Urothelium cell line (cell line): ENCODE measurements around the gene HDAC10.
"Not testable (repeated sequence)": the region's sequence is repeated elsewhere in the genome, so short reads cannot be mapped to it uniquely, and the experiment has no call there.

Source experiments
- DNase-seq: peaks from one replicate; pipeline ENCODE4 v3.0.0; 2011; ENCODE audit warnings: low spot score, mixed read lengths
- FAIRE-seq: peaks from 2 replicates; lab custom pipeline; 2011; peaks lifted over from hg19 to GRCh38; lab: Jason Lieb, UNC

Gene HDAC10

GRCh38 chr22:50205781-50206569 is 45.1 kb downstream of the HDAC10 start:
- FAIRE-seq (no peak), DNase-seq (no peak)

GRCh38 chr22:50204998-50205397 is 46.1 kb downstream of the HDAC10 start:
- not testable (repeated sequence) for FAIRE-seq, DNase-seq

- no peak for DNase-seq
- peak; percentile 20 for FAIRE-seq
These were observed 46.5 kb downstream of the HDAC10 start for GRCh38 chr22:50204571-50204970.

- DNase-seq (no peak), FAIRE-seq (no peak)
These were observed 47.8 kb downstream of the HDAC10 start for GRCh38 chr22:50203288-50203687.

- no peak for DNase-seq
- FAIRE-seq: no peak
These were observed 48.9 kb downstream of the HDAC10 start for GRCh38 chr22:50202130-50202666.

- FAIRE-seq (no peak), DNase-seq (peak; percentile 40)
These were observed 49.6 kb downstream of the HDAC10 start for GRCh38 chr22:50201191-50202129.

- FAIRE-seq (no peak), DNase-seq (peak; percentile 99)
These were observed 50.4 kb downstream of the HDAC10 start, which contains the start of gene SELENOO for GRCh38 chr22:50200461-50201190. Gene SELENOO, plus strand, starts transcription at chr22:50201011. Its CDS starts 26 bp downstream, at chr22:50201037.

- FAIRE-seq: no peak
These were observed 51.1 kb downstream of the HDAC10 start for GRCh38 chr22:50199829-50200460.

GRCh38 chr22:50199251-50199721 is 51.8 kb downstream of the HDAC10 start:
- no peak for DNase-seq
- FAIRE-seq: no peak

More at GRCh38 chr22:50199829-50200460, 51.1 kb downstream of the HDAC10 start:
- no peak for DNase-seq

- FAIRE-seq: no peak
These were observed 52.4 kb downstream of the HDAC10 start for GRCh38 chr22:50198624-50199017.

GRCh38 chr22:50197856-50198623 is 53.0 kb downstream of the HDAC10 start:
- DNase-seq (no peak), FAIRE-seq (no peak)

More at GRCh38 chr22:50198624-50199017, 52.4 kb downstream of the HDAC10 start:
- DNase-seq: no peak

GRCh38 chr22:50197000-50197800 is 53.9 kb downstream of the HDAC10 start:
- DNase-seq (no peak), FAIRE-seq (no peak)

GRCh38 chr22:50196256-50196655 is 54.8 kb downstream of the HDAC10 start:
- FAIRE-seq (no peak), DNase-seq (no peak)
